ENCODE results near the gene COX6A2. TPM values are rescaled to one million over a fixed set of nuclear protein-coding genes. Genes with fewer than 3 reads are reported as not detected.

COX6A2 gene
- total RNA-seq, 1 donor from 2014 or later: not detected

- H3K9me3 Mint-ChIP-seq: no peaks in the 10 kb centered on the region
- DNase-seq (no peak), ATAC-seq (ENCODE audit: low read depth) (no peak)
- intact Hi-C loops (cut with micrococcal nuclease): no loop called here
- H3K4me1 Mint-ChIP-seq: peaks cover 35% of the 10 kb centered on the region
- TF ChIP-seq CTCF (IDR thresholded peaks at IDR 0.05): no peak
- CTCF ChIA-PET: interaction anchor here (1.4 kb wide), 1 partner anchor 394 kb away, joined by 3 read pairs; no protein-coding TSS in a partner anchor
- peaks cover 2% of the 10 kb centered on the region for H3K27me3 Mint-ChIP-seq
- POLR2A ChIA-PET: interaction anchor here (0.8 to 4.3 kb wide), 2 partner anchors 15 to 16 kb away, joined by 4 to 27 read pairs; partner anchors contain the start of gene ARMC5
- peak overlapping the region; percentile 35 for H3K4me3 Mint-ChIP-seq
- no peak overlapping the region for H3K27ac Mint-ChIP-seq
- H3K36me3 Mint-ChIP-seq (ENCODE audit: low read depth): no peaks in the 10 kb centered on the region
These were observed 46.9 kb upstream of the COX6A2 start for GRCh38 chr16:31474773-31475738.

GRCh38 chr16:31474173-31474714, 46.1 kb upstream of the COX6A2 start:
- H3K4me3 Mint-ChIP-seq: no peak overlapping the region
- intact Hi-C loops (cut with micrococcal nuclease): no loop called here

GRCh38 chr16:31473264-31473984, 45.3 kb upstream of the COX6A2 start:
- CTCF ChIA-PET: no interaction called here
- Mint-ChIP-seq H3K27me3 (no peaks in the 10 kb centered on the region), H3K4me3 (peak overlapping the region; percentile 78), H3K36me3 (ENCODE audit: low read depth) (no peaks in the 10 kb centered on the region), H3K4me1 (peaks cover 39% of the 10 kb centered on the region), H3K9me3 (no peaks in the 10 kb centered on the region), H3K27ac (no peak overlapping the region)
- intact Hi-C loops (cut with micrococcal nuclease): loop anchor here (2.0 kb wide), 1 partner anchor 13 kb away; no protein-coding TSS in a partner anchor
- POLR2A ChIA-PET: no interaction called here
- ATAC-seq (ENCODE audit: low read depth) (no peak), DNase-seq (no peak)
- no peak for TF ChIP-seq CTCF (IDR thresholded peaks at IDR 0.05)

More at GRCh38 chr16:31474173-31474714, 46.1 kb upstream of the COX6A2 start:
- Mint-ChIP-seq H3K36me3 (ENCODE audit: low read depth) (no peaks in the 10 kb centered on the region), H3K4me1 (peaks cover 35% of the 10 kb centered on the region), H3K27ac (no peak overlapping the region), H3K27me3 (no peaks in the 10 kb centered on the region), H3K9me3 (no peaks in the 10 kb centered on the region)
- ATAC-seq (ENCODE audit: low read depth): no peak
- ChIA-PET POLR2A (interaction anchor here (0.8 kb wide), 1 partner anchor 14 kb away, joined by 4 read pairs; the partner anchor contains the start of gene ARMC5), CTCF (interaction anchor here (1.4 kb wide), 1 partner anchor 394 kb away, joined by 3 read pairs; no protein-coding TSS in a partner anchor)
- TF ChIP-seq CTCF (IDR thresholded peaks at IDR 0.05): no peak
- DNase-seq: no peak

GRCh38 chr16:31472709-31473203, 44.6 kb upstream of the COX6A2 start:
- Mint-ChIP-seq H3K9me3 (no peaks in the 10 kb centered on the region), H3K27ac (no peak overlapping the region), H3K4me1 (peaks cover 43% of the 10 kb centered on the region), H3K36me3 (ENCODE audit: low read depth) (no peaks in the 10 kb centered on the region), H3K4me3 (peak overlapping the region; percentile 78), H3K27me3 (no peaks in the 10 kb centered on the region)
- POLR2A ChIA-PET: no interaction called here
- no peak for TF ChIP-seq CTCF (IDR thresholded peaks at IDR 0.05)
- CTCF ChIA-PET: no interaction called here
- intact Hi-C loops (cut with micrococcal nuclease): loop anchor here (2.0 kb wide), 1 partner anchor 14 kb away; no protein-coding TSS in a partner anchor
- DNase-seq (no peak), ATAC-seq (ENCODE audit: low read depth) (no peak)
